B cell (primary cell): ENCODE results near the gene F8. TPM values are rescaled to one million over a fixed set of nuclear protein-coding genes. Genes with fewer than 3 reads are reported as not detected.
"Not testable (repeated sequence)": the region's sequence is repeated elsewhere in the genome, so short reads cannot be mapped to it uniquely, and the experiment has no call there.

Source experiments
- ATAC-seq: fragments of 200-7000 bp; cut with Tn5 transposase; one replicate; pipeline ENCODE4 v1.10.0; 2021; ENCODE audit warnings: low read depth, mild to moderate bottlenecking, moderate number of reproducible peaks, moderate library complexity
- CTCF ChIA-PET: fragments of 350-600 bp; sonication (Branson Sonifier 250); formaldehyde crosslinking; loops from one replicate; lab custom pipeline; 2021; ENCODE audit warnings: antibody characterized with exemption, inconsistent platforms; lab: Charles Lee
- POLR2A ChIA-PET: fragments of 350-600 bp; sonication (Branson Sonifier 250); formaldehyde crosslinking; loops from one replicate; lab custom pipeline; 2021; ENCODE audit warnings: antibody characterized with exemption; lab: Charles Lee
- DNase-seq: peaks from one replicate; pipeline ENCODE4 v3.0.0; 2013
- H2AFZ ChIP-seq: 2 replicates; pipeline ENCODE4 v1.6.1; 2012; ENCODE audit warnings: mild to moderate bottlenecking, low read depth, low read length; ENCODE audit not compliant: insufficient read depth, poor library complexity, severe bottlenecking
- H3K27ac ChIP-seq, 2 donors: 1 replicate in 1 of 2; 2 replicates in 1 of 2; pipeline ENCODE4 v1.5.1; 2012 to 2013; ENCODE audit warnings: low read length in 2 of 2, mild to moderate bottlenecking in 2 of 2, moderate library complexity in 1 of 2
- H3K27me3 ChIP-seq, 4 experiments: fragments of 200-600 bp in 1 of 4; sonication (generic) in 1 of 4; replicated peaks in 1 of 4; 1 replicate in 2 of 4; 2 replicates in 2 of 4; pipeline versions ENCODE4 v1.6.1 to v1.7.0; 2013 to 2016; ENCODE audit warnings: low read length in 3 of 4, mild to moderate bottlenecking in 2 of 4, mixed read lengths in 1 of 4, moderate library complexity in 1 of 4; ENCODE audit not compliant: insufficient read depth in 4 of 4, control insufficient read depth in 3 of 4; ENCODE audit errors: control extremely low read depth in 1 of 4
- H3K36me3 ChIP-seq, 2 experiments: replicated peaks in 1 of 2; 1 replicate in 1 of 2; 2 replicates in 1 of 2; pipeline versions ENCODE4 v1.6.1 to v1.7.1; 2013; ENCODE audit warnings: low read length in 1 of 2; ENCODE audit not compliant: insufficient read depth in 2 of 2, control insufficient read depth in 1 of 2; ENCODE audit errors: control extremely low read depth in 1 of 2, extremely low read depth in 1 of 2
- H3K4me1 ChIP-seq, 2 donors: fragments of 200-600 bp in 1 of 2; sonication (generic) in 1 of 2; 1 replicate in 1 of 2; 2 replicates in 1 of 2; pipeline versions ENCODE4 v1.5.1 to v1.6.1; 2013 to 2017; ENCODE audit warnings: low read length in 2 of 2; ENCODE audit not compliant: control insufficient read depth in 2 of 2, insufficient read depth in 2 of 2
- H3K4me2 ChIP-seq: replicated peaks from 2 replicates; pipeline ENCODE3; 2012; ENCODE audit warnings: mild to moderate bottlenecking, low read depth, low read length; ENCODE audit not compliant: poor library complexity, severe bottlenecking
- H3K4me3 ChIP-seq, 5 experiments: fragments of 200-600 bp in 1 of 5; sonication (generic) in 1 of 5; 1 replicate in 3 of 5; 2 replicates in 2 of 5; pipeline versions ENCODE4 v1.5.1 to v1.7.0; 2011 to 2016; ENCODE audit warnings: low read length in 4 of 5, mild to moderate bottlenecking in 4 of 5, low read depth in 2 of 5, control low read depth in 1 of 5, moderate library complexity in 1 of 5; ENCODE audit not compliant: insufficient read depth in 1 of 5; ENCODE audit errors: control extremely low read depth in 1 of 5, extremely low read depth in 1 of 5
- H3K79me2 ChIP-seq: fragments of 200-600 bp; sonication (generic); one replicate; pipeline ENCODE4 v1.6.0; 2016; ENCODE audit warnings: low read length; ENCODE audit not compliant: control insufficient read depth, insufficient read depth
- H3K9ac ChIP-seq: fragments of 200-600 bp; sonication (generic); 2 replicates; pipeline ENCODE4 v1.6.1; 2017; ENCODE audit warnings: mild to moderate bottlenecking, low read length, moderate library complexity
- H3K9me3 ChIP-seq, 3 donors: one replicate each; pipeline versions ENCODE4 v1.6.1 to v1.7.1; 2013; ENCODE audit warnings: low read length in 2 of 3; ENCODE audit not compliant: control insufficient read depth in 2 of 3, insufficient read depth in 1 of 3; ENCODE audit errors: control extremely low read depth in 1 of 3
- H4K20me1 ChIP-seq: 2 replicates; pipeline ENCODE4 v1.6.0; 2012; ENCODE audit warnings: mild to moderate bottlenecking, low read length; ENCODE audit not compliant: insufficient read depth, control insufficient read depth, poor library complexity, severe bottlenecking
- H3K27ac Mint-ChIP-seq: one replicate; pipeline ENCODE4 v1.8.0; 2021; ENCODE audit warnings: mixed read lengths
- H3K27me3 Mint-ChIP-seq: one replicate; pipeline ENCODE4 v1.8.0; 2021; ENCODE audit warnings: mixed read lengths
- H3K4me1 Mint-ChIP-seq: one replicate; pipeline ENCODE4 v1.8.0; 2021; ENCODE audit warnings: mixed read lengths
- H3K4me3 Mint-ChIP-seq: one replicate; pipeline ENCODE4 v1.8.0; 2021; ENCODE audit warnings: mixed read lengths
- H3K9me3 Mint-ChIP-seq: one replicate; pipeline ENCODE4 v1.8.0; 2022; ENCODE audit warnings: mixed read lengths; ENCODE audit not compliant: insufficient read depth
- WGBS: methylation state at CpG from one replicate; pipeline ENCODE4 v1.1.5; 2013; ENCODE audit warnings: missing lambda C conversion rate; ENCODE audit not compliant: insufficient coverage; 5-methylcytosine and 5-hydroxymethylcytosine counted together
- intact Hi-C: fragments of 100-400 bp; cut with micrococcal nuclease; formaldehyde crosslinking; loops from one replicate; pipeline ENCODE4 v1.10.0; 2022
- polyA plus RNA-seq: library from polyadenylated mRNA; depleted of rRNA; stranded (reverse); fragments of >200 nt; gene quantifications from 2 replicates; pipeline ENCODE4 v1.2.3, GENCODE V29; 2012
- total RNA-seq, 2 donors: library from RNA; stranded (reverse); fragments of 120-200 nt in 1 of 2; gene quantifications; 1 replicate in 1 of 2; 2 replicates in 1 of 2; pipeline versions ENCODE4 v1.2.3 to v1.2.4, GENCODE V29; 2013 to 2022

The F8 gene
- total and polyA plus RNA-seq, 2 donors (not counting 1 experiment from before 2014, with no cell fraction given): 0.86 to 1.4 TPM

GRCh38 chrX:154886069-154886788 lies 136.3 kb downstream of the F8 start, which contains the start of gene F8A1:
Gene F8A1, plus strand, starts transcription at chrX:154886355. Its CDS starts 20 bp downstream, at chrX:154886375.
- H3K4me2 ChIP-seq, DNase-seq, H3K27me3 Mint-ChIP-seq, H2AFZ ChIP-seq, H4K20me1 ChIP-seq, intact Hi-C loops, H3K4me1 ChIP-seq, H3K4me1 Mint-ChIP-seq, POLR2A ChIA-PET, H3K79me2 ChIP-seq, H3K27ac ChIP-seq, H3K27me3 ChIP-seq, H3K4me3 Mint-ChIP-seq, H3K9me3 Mint-ChIP-seq, H3K9me3 ChIP-seq, H3K36me3 ChIP-seq, H3K27ac Mint-ChIP-seq, CTCF ChIA-PET, H3K9ac ChIP-seq: not testable (repeated sequence)
- no CpG with 5 or more reads among the region's 91 CpGs for WGBS
- ATAC-seq: peak; percentile 77
- peak within 1 kb of the TSS in 1 of 5 experiments; percentile 19 for H3K4me3 ChIP-seq

GRCh38 chrX:154885549-154885948 lies 137.0 kb downstream of the F8 start:
- H3K27ac ChIP-seq, CTCF ChIA-PET, H3K4me2 ChIP-seq, H3K4me3 Mint-ChIP-seq, H3K27ac Mint-ChIP-seq, H3K36me3 ChIP-seq, H3K27me3 ChIP-seq, H3K79me2 ChIP-seq, H3K9ac ChIP-seq, intact Hi-C loops, H3K4me1 ChIP-seq, H2AFZ ChIP-seq, H3K27me3 Mint-ChIP-seq, ATAC-seq, H3K9me3 ChIP-seq, POLR2A ChIA-PET, H3K4me3 ChIP-seq, DNase-seq, H3K4me1 Mint-ChIP-seq, H4K20me1 ChIP-seq, H3K9me3 Mint-ChIP-seq: not testable (repeated sequence)
- WGBS: no CpG with 5 or more reads among the region's 14 CpGs

- H3K4me1 ChIP-seq, ATAC-seq, H3K4me3 ChIP-seq, DNase-seq, H3K79me2 ChIP-seq, H3K27ac Mint-ChIP-seq, H3K27me3 ChIP-seq, H3K9me3 Mint-ChIP-seq, H3K27me3 Mint-ChIP-seq, H3K9ac ChIP-seq, H2AFZ ChIP-seq, H3K4me1 Mint-ChIP-seq, H3K4me2 ChIP-seq, intact Hi-C loops, H3K27ac ChIP-seq, CTCF ChIA-PET, H4K20me1 ChIP-seq, H3K9me3 ChIP-seq, POLR2A ChIA-PET, H3K4me3 Mint-ChIP-seq, H3K36me3 ChIP-seq: not testable (repeated sequence)
- no CpG with 5 or more reads among the region's 33 CpGs for WGBS
Measured at GRCh38 chrX:154885057-154885456, 137.5 kb downstream of the F8 start.

- ATAC-seq, H3K9me3 Mint-ChIP-seq, CTCF ChIA-PET, H2AFZ ChIP-seq, H3K9me3 ChIP-seq, H3K9ac ChIP-seq, intact Hi-C loops, H3K4me3 ChIP-seq, H3K79me2 ChIP-seq, H3K27me3 Mint-ChIP-seq, H3K4me2 ChIP-seq, POLR2A ChIA-PET, H3K4me3 Mint-ChIP-seq, H3K36me3 ChIP-seq, H3K27ac Mint-ChIP-seq, H3K4me1 Mint-ChIP-seq, H3K27me3 ChIP-seq, H3K27ac ChIP-seq, DNase-seq, H4K20me1 ChIP-seq, H3K4me1 ChIP-seq: not testable (repeated sequence)
- no CpG with 5 or more reads among the region's 8 CpGs for WGBS
Measured at GRCh38 chrX:154884069-154884468, 138.5 kb downstream of the F8 start.
